Cortex of kidney (tissue), 1 donor: ENCODE measurements around the gene WDPCP.
"Not testable (repeated sequence)": the region's sequence is repeated elsewhere in the genome, so short reads cannot be mapped to it uniquely, and the experiment has no call there.

Experiments
- DNase-seq: peaks from one replicate; lab custom pipeline; 2025; lab: John Stamatoyannopoulos, UW

WDPCP gene

GRCh38 chr2:63590626-63591408 lies 2.5 kb upstream of the WDPCP start:
- no peak for DNase-seq

GRCh38 chr2:63589148-63589958 lies 1.1 kb upstream of the WDPCP start:
- DNase-seq = no peak

- no peak for DNase-seq
Measured at GRCh38 chr2:63587814-63588384, 378 bp downstream of the WDPCP start.

GRCh38 chr2:63582873-63583272 lies 5.4 kb downstream of the WDPCP start:
- no peak for DNase-seq

- no peak for DNase-seq
Measured at GRCh38 chr2:63581298-63581961, 6.8 kb downstream of the WDPCP start.

- DNase-seq = no peak
Measured at GRCh38 chr2:63580651-63581297, 7.5 kb downstream of the WDPCP start.

GRCh38 chr2:63578767-63579166 lies 9.5 kb downstream of the WDPCP start:
- DNase-seq = no peak

DNA sequence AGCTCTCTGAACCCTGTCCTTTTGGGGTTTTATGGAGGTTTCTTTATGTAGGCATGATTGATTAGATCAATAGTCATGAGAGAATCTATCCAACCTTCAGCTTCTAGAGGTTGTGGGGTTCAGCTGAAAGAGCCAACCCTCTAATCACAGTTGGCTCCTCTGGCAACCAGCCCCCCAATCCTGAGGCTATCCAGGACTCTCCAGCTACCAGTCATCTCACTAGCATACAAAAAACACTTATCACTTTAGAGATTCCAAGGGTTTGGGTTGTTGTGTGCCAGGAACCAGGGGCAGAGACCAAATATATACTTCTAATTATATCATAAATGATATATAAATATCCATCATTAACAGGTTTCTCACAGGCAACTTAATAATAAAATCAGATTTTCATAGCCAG lies 11.7 kb downstream of the WDPCP start:
- DNase-seq = no peak

DNA sequence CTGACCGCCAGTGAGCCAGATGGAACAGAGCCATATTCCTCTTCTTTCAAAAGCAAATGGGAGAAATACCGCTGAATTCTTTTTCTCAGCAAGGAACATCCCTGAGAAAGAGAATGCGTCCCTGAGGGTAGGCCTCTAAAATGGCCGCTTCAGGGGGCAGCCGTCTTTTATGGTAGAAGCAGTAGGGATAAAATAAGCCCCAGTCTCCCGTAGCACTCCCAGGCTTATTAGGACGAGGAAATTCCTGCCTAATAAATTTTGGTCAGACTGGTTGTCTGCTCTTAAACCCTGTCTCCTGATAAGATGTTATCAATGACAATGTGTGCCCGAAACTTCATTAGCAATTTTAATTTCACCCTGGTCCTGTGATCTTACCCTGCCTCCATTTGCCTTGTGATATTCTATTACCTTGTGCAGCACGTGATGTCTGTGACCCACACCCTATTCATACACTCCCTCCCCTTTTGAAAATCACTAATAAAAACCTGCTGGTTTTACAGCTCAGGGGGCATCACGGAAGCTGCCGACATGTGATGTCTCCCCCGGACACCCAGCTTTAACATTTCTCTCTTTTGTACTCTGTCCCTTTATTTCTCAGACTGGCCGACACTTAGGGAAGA lies 14.4 kb downstream of the WDPCP start:
- not testable (repeated sequence) for DNase-seq

DNA sequence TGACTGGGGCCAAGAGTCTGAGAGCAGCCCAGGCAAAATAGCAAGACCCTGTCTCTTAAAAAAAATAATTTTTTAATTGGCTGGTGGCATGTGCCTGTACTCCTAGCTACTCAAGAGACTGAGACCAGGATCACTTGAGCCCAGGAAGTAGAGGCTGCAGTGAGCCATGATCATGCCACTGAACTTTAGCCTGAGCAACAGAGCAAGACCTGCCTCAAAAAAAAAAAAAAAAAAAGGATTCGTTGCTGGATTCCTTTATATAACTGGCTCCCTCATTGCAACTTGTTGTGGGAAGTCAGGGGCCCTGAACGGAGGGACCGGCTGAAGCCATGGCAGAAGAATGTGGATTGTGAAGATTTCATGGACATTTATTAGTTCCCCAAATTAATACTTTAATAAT lies 15.3 kb downstream of the WDPCP start:
- DNase-seq = not testable (repeated sequence)

DNA sequence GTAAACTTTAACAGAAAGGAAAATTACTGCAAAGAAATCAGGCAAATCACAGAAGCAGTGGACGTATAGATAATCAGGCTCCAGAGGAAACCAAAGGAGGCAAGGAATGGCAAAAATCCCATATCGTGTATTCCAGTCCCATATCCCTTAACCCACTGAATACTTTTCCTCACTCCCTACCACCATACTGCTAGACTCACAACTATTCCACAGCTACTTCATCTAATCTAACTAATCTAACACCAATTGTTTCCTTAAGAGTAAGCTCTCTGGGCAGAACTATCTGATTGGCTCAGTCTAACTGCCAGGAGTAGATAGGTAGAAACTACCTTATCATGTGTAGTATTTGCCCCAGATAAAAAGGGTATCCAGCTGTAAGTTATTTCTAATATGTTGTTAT lies 16.3 kb downstream of the WDPCP start:
- no peak for DNase-seq

GRCh38 chr2:63571291-63571690 lies 17.0 kb downstream of the WDPCP start:
- no peak for DNase-seq

- DNase-seq = no peak
Measured at GRCh38 chr2:63569740-63570139, 18.5 kb downstream of the WDPCP start.

DNA sequence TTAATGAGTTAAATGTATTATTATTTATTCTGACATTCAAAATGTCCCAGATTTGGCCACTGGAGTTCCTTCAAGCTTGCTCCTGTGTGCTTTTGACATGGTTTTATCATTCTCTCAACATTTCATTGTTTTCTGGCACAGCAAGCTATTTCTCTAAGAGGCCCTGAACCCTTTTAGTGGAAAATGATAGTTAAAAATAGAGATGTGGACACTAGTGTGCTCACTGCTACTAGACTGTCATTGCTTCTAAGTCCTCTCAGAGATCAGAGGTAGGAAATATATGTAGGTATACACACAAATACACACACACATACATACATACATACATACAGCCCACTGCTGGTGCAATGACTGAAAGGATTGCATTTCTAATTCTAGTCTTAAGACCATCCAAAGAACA lies 25.5 kb downstream of the WDPCP start:
- DNase-seq = no peak

DNA sequence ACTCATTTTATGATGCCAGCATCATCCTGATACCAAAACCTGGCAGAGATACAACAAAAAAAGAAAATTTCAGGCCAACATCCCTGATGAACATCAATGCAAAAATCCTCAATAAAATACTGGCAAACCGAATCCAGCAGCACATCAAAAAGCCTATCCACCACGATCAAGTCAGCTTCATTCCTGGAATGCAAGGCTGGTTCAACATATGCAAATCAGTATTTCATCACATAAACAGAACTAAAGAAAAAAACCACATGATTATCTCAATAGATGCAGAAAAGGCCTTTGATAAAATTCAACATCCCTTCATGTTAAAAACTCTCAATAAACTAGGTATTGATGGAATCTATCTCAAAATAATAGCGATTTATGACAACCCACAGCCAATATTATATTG lies 29.4 kb downstream of the WDPCP start:
- DNase-seq = not testable (repeated sequence)

GRCh38 chr2:63557819-63558218 lies 30.5 kb downstream of the WDPCP start:
- DNase-seq = not testable (repeated sequence)

GRCh38 chr2:63555931-63556330 lies 32.3 kb downstream of the WDPCP start:
- no peak for DNase-seq

DNA sequence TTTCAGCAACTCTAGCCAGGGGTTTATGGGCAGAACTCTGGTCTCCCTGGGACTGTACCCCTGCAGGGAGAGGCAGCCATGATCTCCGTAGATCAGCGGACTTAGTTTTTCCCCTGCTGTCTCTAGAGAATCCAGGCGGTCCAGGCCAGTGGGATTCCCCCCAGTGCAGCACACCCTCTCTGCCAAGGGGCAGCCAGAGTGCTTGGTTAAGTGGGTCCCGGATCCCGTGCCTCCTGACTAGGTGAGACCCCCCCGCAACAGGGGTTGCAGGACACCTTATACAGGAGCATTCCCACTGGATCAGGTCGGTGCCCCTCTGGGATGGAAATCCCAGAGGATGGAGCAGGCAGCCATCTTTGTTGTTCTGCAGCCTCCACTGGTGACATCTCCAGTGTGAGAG lies 33.0 kb downstream of the WDPCP start:
- no peak for DNase-seq

- DNase-seq = no peak
Measured at GRCh38 chr2:63553049-63553448, 35.2 kb downstream of the WDPCP start.

- no peak for DNase-seq
Measured at GRCh38 chr2:63545023-63545422, 43.3 kb downstream of the WDPCP start.

- no peak for DNase-seq
Measured at GRCh38 chr2:63544017-63544627, 44.2 kb downstream of the WDPCP start.
